Upper lobe of left lung (tissue), 4 donors: ENCODE data around the gene NAA25.

ENCODE experiments used
- EP300 ChIP-seq, 4 donors: sonication (generic); formaldehyde crosslinking; IDR thresholded peaks; one replicate each; pipeline ENCODE4 v1.5.1; 2017; ENCODE audit warnings: antibody characterized with exemption in 4 of 4, control low read depth in 2 of 4
- POLR2A ChIP-seq, 4 donors: fragments of 450-650 bp; IDR thresholded peaks; one replicate each; pipeline ENCODE4 v1.5.1; 2016 to 2017; ENCODE audit warnings: antibody characterized with exemption in 4 of 4, mild to moderate bottlenecking in 2 of 4
- POLR2AphosphoS5 ChIP-seq, 2 donors: sonication (generic); formaldehyde crosslinking; IDR thresholded peaks; one replicate each; pipeline ENCODE4 v1.5.1; 2017; ENCODE audit warnings: antibody characterized with exemption in 2 of 2
- TF ChIP-seq, protein P1 (sequence below), 6 experiments: fragments of 450-650 bp in 4 of 6; fragments of 200-600 bp in 2 of 6; sonication (generic) in 2 of 6; IDR thresholded peaks; one replicate each; pipeline ENCODE4 v1.5.1; 2016 to 2019; ENCODE audit warnings: antibody characterized with exemption in 6 of 6

DNA sequence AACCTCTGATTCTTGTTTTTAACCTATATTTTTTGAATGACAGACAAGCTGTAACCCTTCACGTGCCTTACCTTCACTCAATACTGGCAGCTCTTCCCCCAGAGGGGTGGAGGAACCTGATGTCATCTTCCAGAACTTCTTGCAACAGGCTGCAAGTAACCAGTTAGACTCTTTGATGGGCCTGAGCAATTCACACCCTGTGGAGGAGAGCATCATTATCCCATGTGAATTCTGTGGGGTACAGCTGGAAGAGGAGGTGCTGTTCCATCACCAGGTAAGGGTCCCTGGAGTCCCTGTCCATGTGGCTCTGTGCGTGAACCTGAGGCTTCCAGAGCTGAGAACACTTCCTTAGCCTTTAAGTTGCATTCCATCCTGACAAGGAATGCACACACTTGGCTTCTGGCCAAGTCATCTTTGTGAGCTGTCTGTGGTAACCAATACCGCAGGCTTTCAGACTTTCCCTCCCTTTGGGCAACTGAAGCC is 39.5 kb upstream of the NAA25 start:
- TF ChIP-seq, protein P1, sequence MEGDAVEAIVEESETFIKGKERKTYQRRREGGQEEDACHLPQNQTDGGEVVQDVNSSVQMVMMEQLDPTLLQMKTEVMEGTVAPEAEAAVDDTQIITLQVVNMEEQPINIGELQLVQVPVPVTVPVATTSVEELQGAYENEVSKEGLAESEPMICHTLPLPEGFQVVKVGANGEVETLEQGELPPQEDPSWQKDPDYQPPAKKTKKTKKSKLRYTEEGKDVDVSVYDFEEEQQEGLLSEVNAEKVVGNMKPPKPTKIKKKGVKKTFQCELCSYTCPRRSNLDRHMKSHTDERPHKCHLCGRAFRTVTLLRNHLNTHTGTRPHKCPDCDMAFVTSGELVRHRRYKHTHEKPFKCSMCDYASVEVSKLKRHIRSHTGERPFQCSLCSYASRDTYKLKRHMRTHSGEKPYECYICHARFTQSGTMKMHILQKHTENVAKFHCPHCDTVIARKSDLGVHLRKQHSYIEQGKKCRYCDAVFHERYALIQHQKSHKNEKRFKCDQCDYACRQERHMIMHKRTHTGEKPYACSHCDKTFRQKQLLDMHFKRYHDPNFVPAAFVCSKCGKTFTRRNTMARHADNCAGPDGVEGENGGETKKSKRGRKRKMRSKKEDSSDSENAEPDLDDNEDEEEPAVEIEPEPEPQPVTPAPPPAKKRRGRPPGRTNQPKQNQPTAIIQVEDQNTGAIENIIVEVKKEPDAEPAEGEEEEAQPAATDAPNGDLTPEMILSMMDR (IDR thresholded peaks at IDR 0.05): no peak
- TF ChIP-seq POLR2A (IDR thresholded peaks at IDR 0.05) (no peak), EP300 (IDR thresholded peaks at IDR 0.05) (no peak), POLR2AphosphoS5 (IDR thresholded peaks at IDR 0.05) (no peak)
